NK-92 (cell line): Measurements from ENCODE around the gene ZMIZ1.

Experiments used
- DNase-seq: peaks from one replicate; lab custom pipeline; 2025; ENCODE audit not compliant: unreplicated experiment; lab: John Stamatoyannopoulos, UW

ZMIZ1 gene

GRCh38 chr10:79148452-79149344 is 79.9 kb downstream of the ZMIZ1 start:
- no peak for DNase-seq

- DNase-seq = no peak
Observed at GRCh38 chr10:79149345-79149661, 80.5 kb downstream of the ZMIZ1 start.

DNA sequence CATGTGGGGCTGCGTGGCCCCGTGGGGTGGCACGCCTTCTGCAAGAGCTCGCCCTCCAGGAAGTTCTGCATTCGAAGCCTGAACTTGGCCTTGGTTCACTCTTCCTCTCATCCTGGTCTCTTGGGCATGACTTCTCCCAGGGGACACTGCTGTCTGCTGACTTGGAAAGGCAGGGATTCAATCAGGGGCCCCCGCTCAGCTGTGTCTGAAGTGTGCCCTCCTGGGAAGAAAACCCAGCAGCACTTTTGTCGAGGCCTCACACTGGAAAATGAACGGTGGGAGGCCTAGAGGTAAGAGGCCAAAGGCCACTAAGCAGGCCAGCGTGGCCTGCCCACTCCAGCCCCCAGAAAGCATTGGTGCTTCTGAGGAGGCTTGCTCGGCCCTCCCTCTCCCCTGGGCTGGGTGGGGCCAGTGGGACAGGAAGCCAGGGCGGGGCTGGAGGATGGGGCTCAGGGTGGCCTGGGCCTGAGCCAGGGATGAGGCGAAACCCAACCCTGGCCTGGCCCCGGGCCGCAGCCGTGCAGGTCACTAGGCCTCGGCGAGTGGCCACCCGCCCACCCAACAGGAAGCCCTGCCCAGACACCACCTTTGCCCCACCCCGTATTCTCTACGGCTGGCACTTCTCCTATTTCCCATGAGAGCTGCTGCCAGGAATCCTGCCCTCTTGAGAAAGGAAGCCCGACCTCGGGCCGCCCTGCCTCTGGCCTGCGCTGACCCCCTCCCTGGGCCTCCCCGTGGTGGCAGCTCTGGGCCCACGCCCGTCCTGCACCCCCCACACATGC is 81.1 kb downstream of the ZMIZ1 start:
- no peak for DNase-seq

DNA sequence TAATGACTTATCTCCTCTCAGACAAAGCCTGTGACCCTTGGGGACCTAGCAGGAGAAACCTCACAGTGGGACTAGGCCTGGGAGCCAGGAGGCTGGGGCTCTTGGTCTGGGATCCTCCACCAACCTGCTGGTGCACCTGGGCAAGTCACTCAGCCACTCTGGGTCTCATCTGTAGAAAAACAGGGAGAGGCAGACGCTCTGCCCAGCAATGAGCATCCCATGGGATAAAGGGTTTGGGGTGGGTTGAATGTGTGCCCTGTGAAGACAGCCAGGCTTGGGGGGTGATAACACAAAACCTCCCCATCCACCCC is 81.6 kb downstream of the ZMIZ1 start:
- DNase-seq = no peak

DNA sequence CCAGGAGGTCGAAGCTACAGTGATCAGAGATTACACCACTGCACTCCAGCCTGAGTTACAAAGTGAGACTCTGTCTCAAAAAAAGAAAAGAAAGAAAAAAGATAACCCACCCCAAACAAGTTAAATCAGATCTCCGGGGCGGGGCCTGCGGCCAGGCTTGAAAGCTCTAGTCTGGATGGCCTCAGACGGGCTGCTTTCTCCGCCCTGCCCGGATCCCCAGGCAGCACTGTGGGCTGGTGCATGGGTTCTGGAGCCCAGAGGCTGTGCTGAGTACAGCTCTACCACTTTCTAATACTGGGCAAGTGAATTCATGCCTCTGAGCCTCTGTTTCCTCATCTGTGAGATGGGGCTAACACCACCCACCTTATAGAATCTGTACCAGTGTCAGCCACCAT is 83.7 kb downstream of the ZMIZ1 start:
- DNase-seq = no peak

DNA sequence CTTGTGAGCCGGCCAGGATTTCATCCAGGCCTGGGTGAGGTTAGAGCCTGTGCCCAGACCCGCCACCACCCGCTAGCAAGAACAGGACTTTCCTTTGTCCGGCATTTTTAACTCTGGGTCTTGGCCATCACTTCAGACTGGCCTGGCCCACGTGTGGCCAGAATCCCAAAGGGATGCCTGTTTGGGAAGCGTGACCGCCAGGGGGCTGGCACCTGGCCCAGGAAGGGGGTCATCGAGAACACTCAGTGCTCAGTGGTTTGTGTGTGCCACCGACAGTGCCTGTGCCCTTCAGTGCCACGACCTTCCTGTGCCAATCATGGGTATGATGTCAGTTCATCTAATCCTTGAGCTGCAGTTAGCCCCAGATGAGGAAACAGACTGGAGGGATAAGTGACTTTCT is 85.0 kb downstream of the ZMIZ1 start:
- DNase-seq = no peak

DNA sequence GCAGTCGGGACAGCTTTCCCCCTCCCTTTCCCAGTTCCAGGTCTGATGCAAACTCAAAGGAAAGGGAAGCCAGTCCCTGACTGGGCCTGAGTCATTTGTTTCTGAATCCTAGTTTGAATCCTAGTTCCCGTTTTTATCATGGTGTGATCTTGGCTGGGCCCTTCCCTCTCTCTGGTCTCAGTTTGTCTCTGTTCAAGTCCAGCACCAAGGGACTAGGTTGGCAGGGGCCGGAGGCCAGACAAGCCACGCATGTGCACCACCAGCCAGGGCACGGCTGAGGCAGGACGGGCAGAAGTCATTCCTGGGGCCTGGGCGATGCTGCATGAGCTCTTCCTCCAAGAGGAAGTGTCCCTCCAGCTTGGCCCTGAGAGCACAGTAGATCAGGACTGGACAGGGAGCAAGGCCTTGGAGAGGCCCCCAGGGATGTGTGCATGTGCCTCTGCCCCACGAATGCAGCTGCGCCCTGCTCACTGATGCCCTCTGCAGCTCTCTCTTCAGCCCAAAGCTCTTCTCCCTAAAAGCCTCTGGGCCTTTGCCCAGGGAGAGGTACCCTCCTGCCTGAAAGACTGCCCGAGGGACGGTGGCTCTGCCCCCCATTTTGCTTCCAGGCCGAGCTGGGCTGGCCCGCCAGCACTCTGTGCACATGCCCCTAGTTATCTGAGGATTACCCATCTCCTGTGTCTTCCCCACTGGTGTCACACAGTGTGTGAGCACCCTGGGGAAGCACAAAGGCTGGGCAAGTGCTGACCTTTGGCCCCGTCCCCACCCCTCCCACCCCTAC is 86.7 kb downstream of the ZMIZ1 start:
- DNase-seq = no peak

GRCh38 chr10:79156334-79157274 is 87.8 kb downstream of the ZMIZ1 start:
- no peak for DNase-seq

DNA sequence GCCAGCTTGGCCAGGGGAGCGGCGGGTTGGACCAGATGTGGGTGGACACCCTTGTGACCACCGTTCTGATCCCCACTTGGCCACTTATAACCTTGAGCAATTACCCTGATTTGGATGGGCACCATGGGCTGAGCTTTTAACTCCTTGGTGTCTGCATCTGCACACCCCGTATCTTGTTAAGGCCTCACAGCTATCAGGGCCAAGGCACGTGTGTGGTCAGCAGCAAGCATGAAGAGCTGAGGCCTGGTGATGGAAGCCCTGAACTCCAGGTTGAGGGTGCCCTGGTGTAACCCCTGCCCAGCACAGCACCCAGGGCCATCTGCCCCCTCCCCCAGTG is 89.2 kb downstream of the ZMIZ1 start:
- no peak for DNase-seq

- no peak for DNase-seq
Observed at GRCh38 chr10:79158402-79159097, 89.8 kb downstream of the ZMIZ1 start.

DNA sequence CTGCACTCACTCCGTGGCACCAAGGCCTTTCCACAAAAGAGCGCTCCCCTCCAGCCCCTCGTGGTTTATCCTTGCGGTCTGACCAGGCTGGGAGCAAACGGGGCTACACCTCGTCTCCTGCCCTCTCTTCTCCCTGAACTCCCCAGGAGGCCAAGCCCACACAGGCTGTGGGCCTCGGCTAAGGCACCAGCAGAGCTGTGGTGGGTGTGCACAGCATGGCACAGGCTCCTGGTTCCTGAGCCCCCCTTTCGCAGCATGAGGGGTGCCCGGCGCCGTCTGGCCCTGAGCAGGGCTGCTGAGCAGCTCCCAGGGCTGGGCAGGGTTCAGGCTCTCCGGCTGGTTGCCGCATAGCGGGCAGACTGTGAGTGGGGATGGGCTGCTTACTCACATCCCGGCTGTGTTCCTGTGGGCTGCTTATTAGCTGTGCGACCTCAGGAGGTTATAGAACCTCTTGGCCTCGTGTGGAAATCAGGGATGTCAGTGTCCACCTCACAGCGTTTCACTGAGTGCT is 90.4 kb downstream of the ZMIZ1 start:
- no peak for DNase-seq

GRCh38 chr10:79159785-79160184 is 91.0 kb downstream of the ZMIZ1 start:
- no peak for DNase-seq

- no peak for DNase-seq
Observed at GRCh38 chr10:79160191-79160590, 91.4 kb downstream of the ZMIZ1 start.

DNA sequence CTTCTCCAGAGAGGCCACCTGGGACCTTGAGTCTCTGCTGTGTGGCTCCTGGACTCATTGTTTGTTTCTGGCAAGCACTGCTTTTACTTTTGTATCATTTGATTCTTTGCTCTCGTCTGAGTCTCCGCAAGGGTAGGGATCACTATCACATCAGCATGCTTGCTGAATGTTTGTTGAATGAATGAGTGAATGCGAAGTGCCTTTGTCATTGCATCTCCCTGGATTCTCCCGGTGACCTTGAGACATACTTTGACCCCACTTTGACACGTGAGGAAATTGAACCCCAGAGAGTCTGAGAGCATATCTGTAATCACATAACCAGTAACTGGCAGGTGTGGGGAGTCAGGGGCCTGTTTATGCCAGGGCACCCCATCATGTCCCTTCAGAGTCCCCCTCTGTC is 92.8 kb downstream of the ZMIZ1 start:
- DNase-seq = no peak

GRCh38 chr10:79162022-79162421 is 93.3 kb downstream of the ZMIZ1 start:
- no peak for DNase-seq

- no peak for DNase-seq
Observed at GRCh38 chr10:79162861-79163665, 94.3 kb downstream of the ZMIZ1 start.

DNA sequence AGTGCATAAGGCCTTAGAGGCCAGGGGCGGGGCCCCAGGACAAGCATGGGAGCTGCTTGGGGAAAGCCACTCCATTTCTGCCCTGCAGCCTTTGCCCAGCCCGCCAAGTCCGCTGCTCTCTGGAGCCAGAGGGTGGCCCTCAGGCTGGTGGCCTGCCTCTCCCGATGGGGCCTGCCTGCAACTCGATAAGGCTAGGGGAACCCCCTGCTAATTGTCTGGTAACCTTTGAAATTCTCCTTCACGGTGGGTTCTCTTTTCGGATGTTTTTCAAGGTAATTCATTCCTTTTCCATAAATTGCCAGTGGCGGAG is 94.9 kb downstream of the ZMIZ1 start:
- no peak for DNase-seq

DNA sequence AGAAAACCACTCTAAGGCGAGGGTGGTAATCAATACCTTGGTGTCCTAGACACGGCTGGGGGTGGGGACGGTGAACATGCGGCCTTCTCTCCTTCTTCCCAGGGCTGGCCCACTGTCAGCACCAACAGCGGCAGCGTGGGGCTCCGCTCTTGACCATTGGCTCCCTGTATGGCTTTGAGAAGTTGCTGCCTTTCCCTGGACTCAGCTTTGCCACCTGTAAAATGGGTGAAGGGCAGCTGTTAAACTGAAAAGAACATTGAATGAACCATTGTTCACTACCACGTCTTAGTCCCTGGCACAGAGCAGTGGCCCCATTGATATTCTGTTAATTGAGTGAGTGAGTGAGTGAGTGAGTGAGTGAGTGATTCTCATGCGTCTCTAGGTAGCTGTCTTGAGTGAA is 95.3 kb downstream of the ZMIZ1 start:
- no peak for DNase-seq

- no peak for DNase-seq
Observed at GRCh38 chr10:79165070-79165778, 96.5 kb downstream of the ZMIZ1 start.
